GM18526 (cell line): ENCODE data around the gene MPHOSPH8.

Experiments used
- POLR2A ChIP-seq: IDR thresholded peaks from 3 replicates; pipeline ENCODE4 v1.6.1; 2011; ENCODE audit not compliant: insufficient read length; ENCODE audit errors: extremely low read depth

MPHOSPH8 gene

GRCh38 chr13:19663416-19663979 is 30.0 kb downstream of the MPHOSPH8 start:
- TF ChIP-seq POLR2A, result no peak

- TF ChIP-seq POLR2A, result no peak
These were observed 31.2 kb downstream of the MPHOSPH8 start for GRCh38 chr13:19664481-19665230.

GRCh38 chr13:19665427-19665859 is 32.0 kb downstream of the MPHOSPH8 start:
- no peak for TF ChIP-seq POLR2A

GRCh38 chr13:19668778-19669177 is 35.3 kb downstream of the MPHOSPH8 start:
- TF ChIP-seq POLR2A, result no peak

- TF ChIP-seq POLR2A, result no peak
These were observed 36.7 kb downstream of the MPHOSPH8 start for GRCh38 chr13:19670147-19670546.

GRCh38 chr13:19672990-19673389 is 39.5 kb downstream of the MPHOSPH8 start:
- no peak for TF ChIP-seq POLR2A

GRCh38 chr13:19673473-19674430 is 40.3 kb downstream of the MPHOSPH8 start:
- TF ChIP-seq POLR2A, result no peak

- TF ChIP-seq POLR2A, result no peak
These were observed 41.4 kb downstream of the MPHOSPH8 start for GRCh38 chr13:19674898-19675297.

GRCh38 chr13:19676168-19676567 is 42.7 kb downstream of the MPHOSPH8 start:
- TF ChIP-seq POLR2A, result no peak

GRCh38 chr13:19680751-19681150 is 47.3 kb downstream of the MPHOSPH8 start:
- TF ChIP-seq POLR2A, result no peak

- no peak for TF ChIP-seq POLR2A
These were observed 48.1 kb downstream of the MPHOSPH8 start for GRCh38 chr13:19681517-19681916.

GRCh38 chr13:19685034-19685433 is 51.6 kb downstream of the MPHOSPH8 start:
- TF ChIP-seq POLR2A, result no peak

- TF ChIP-seq POLR2A, result no peak
These were observed 52.0 kb downstream of the MPHOSPH8 start for GRCh38 chr13:19685437-19685836.

- no peak for TF ChIP-seq POLR2A
These were observed 62.0 kb downstream of the MPHOSPH8 start for GRCh38 chr13:19695428-19695827.

- TF ChIP-seq POLR2A, result no peak
These were observed 62.4 kb downstream of the MPHOSPH8 start for GRCh38 chr13:19695829-19696228.
